Inflammatory macrophage treated with lipopolysaccharide for 4 hours (primary cell): ENCODE results near the gene EPB41.
A peak's percentile ranks its signal among the peaks of the same experiment; 100 is the strongest.
"Not testable (repeated sequence)": the region's sequence is repeated elsewhere in the genome, so short reads cannot be mapped to it uniquely, and the experiment has no call there.

Experiments used
- DNase-seq: peaks from one replicate; pipeline ENCODE4 v3.0.0-alpha.2; 2020

EPB41 gene

GRCh38 chr1:29114654-29115053, 200.3 kb downstream of the EPB41 start:
- DNase-seq: no peak

- no peak for DNase-seq
Measured at GRCh38 chr1:29117381-29117780, 203.0 kb downstream of the EPB41 start.

GRCh38 chr1:29119121-29119929, 205.0 kb downstream of the EPB41 start:
- DNase-seq: no peak

- no peak for DNase-seq
Measured at GRCh38 chr1:29120367-29120766, 206.0 kb downstream of the EPB41 start.

- DNase-seq: peak; percentile 46
Measured at GRCh38 chr1:29120947-29121485, 206.6 kb downstream of the EPB41 start.

- DNase-seq: no peak
Measured at GRCh38 chr1:29121516-29121935, 207.2 kb downstream of the EPB41 start.

GRCh38 chr1:29121936-29122681, 207.7 kb downstream of the EPB41 start:
- DNase-seq: no peak

- DNase-seq: no peak
Measured at GRCh38 chr1:29122682-29123052, 208.3 kb downstream of the EPB41 start.

- no peak for DNase-seq
Measured at GRCh38 chr1:29123053-29123886, 208.9 kb downstream of the EPB41 start.

GRCh38 chr1:29123887-29124365, 209.6 kb downstream of the EPB41 start, which contains the start of gene TMEM200B:
Gene TMEM200B (minus strand): TSS chr1:29123903. CDS start chr1:29121828, 2,075 bp downstream.
- DNase-seq: no peak

- peak; percentile 40 for DNase-seq
Measured at GRCh38 chr1:29124366-29125236, 210.2 kb downstream of the EPB41 start.

- DNase-seq: no peak
Measured at GRCh38 chr1:29125237-29125641, 210.9 kb downstream of the EPB41 start.

- no peak for DNase-seq
Measured at GRCh38 chr1:29125788-29126187, 211.4 kb downstream of the EPB41 start.

GRCh38 chr1:29126198-29126597, 211.8 kb downstream of the EPB41 start:
- DNase-seq: no peak

GRCh38 chr1:29128739-29129138, 214.4 kb downstream of the EPB41 start:
- DNase-seq: no peak

GRCh38 chr1:29129916-29130315, 215.5 kb downstream of the EPB41 start:
- no peak for DNase-seq

GRCh38 chr1:29131056-29131455, 216.7 kb downstream of the EPB41 start:
- not testable (repeated sequence) for DNase-seq

- no peak for DNase-seq
Measured at GRCh38 chr1:29133861-29134694, 219.7 kb downstream of the EPB41 start.

GRCh38 chr1:29134695-29135028, 220.3 kb downstream of the EPB41 start:
- no peak for DNase-seq

GRCh38 chr1:29136391-29136915, 222.1 kb downstream of the EPB41 start:
- no peak for DNase-seq

- no peak for DNase-seq
Measured at GRCh38 chr1:29142714-29143113, 228.3 kb downstream of the EPB41 start.
